Measurements from ENCODE around the gene CCL8. TPM values are rescaled to one million over a fixed set of nuclear protein-coding genes. Genes with fewer than 3 reads are reported as not detected.

Gene CCL8
- total RNA-seq, 1 donor from 2014 or later, result not detected

- TF ChIP-seq CTCF (IDR thresholded peaks at IDR 0.05; ENCODE audit: insufficient read depth, low read length, poor library complexity, severe bottlenecking), result no peak
- no peak for DNase-seq (ENCODE audit: low read depth)
- Histone ChIP-seq H3K4me3 (ENCODE audit: low read depth, low read length) (no peak within 1 kb of the TSS), H3K36me3 (ENCODE audit: control insufficient read depth, insufficient read depth, low read length) (no peaks in the 10 kb centered on the region), H3K27me3 (ENCODE audit: control insufficient read depth, insufficient read depth, low read length) (peaks cover 5% of the 10 kb centered on the region)
Measured at GRCh38 chr17:34363183-34363661, 44.0 kb downstream of the CCL8 start, which contains the start of gene CCL1. TSS of gene CCL1 (minus strand) at chr17:34363233. CDS start at chr17:34363161, 72 bp downstream.

GRCh38 chr17:34364751-34365150 lies 45.5 kb downstream of the CCL8 start:
- Histone ChIP-seq H3K36me3 (ENCODE audit: control insufficient read depth, insufficient read depth, low read length) (no peaks in the 10 kb centered on the region), H3K4me3 (ENCODE audit: low read depth, low read length) (no peak overlapping the region), H3K27me3 (ENCODE audit: control insufficient read depth, insufficient read depth, low read length) (peaks cover 5% of the 10 kb centered on the region)
- TF ChIP-seq CTCF (IDR thresholded peaks at IDR 0.05; ENCODE audit: insufficient read depth, low read length, poor library complexity, severe bottlenecking), result no peak
- DNase-seq (ENCODE audit: low read depth), result no peak

- DNase-seq (ENCODE audit: low read depth), result no peak
- no peak for TF ChIP-seq CTCF (IDR thresholded peaks at IDR 0.05; ENCODE audit: insufficient read depth, low read length, poor library complexity, severe bottlenecking)
- Histone ChIP-seq H3K27me3 (ENCODE audit: control insufficient read depth, insufficient read depth, low read length) (peaks cover 5% of the 10 kb centered on the region), H3K4me3 (ENCODE audit: low read depth, low read length) (no peak overlapping the region), H3K36me3 (ENCODE audit: control insufficient read depth, insufficient read depth, low read length) (no peaks in the 10 kb centered on the region)
Measured at GRCh38 chr17:34365340-34365739, 46.1 kb downstream of the CCL8 start.

GRCh38 chr17:34366010-34366409 lies 46.8 kb downstream of the CCL8 start:
- no peaks in the 10 kb centered on the region for H3K36me3 ChIP-seq (ENCODE audit: control insufficient read depth, insufficient read depth, low read length)
- DNase-seq (ENCODE audit: low read depth), result no peak
- TF ChIP-seq CTCF (IDR thresholded peaks at IDR 0.05; ENCODE audit: insufficient read depth, low read length, poor library complexity, severe bottlenecking), result no peak
- H3K27me3 ChIP-seq (ENCODE audit: control insufficient read depth, insufficient read depth, low read length), result peaks cover 5% of the 10 kb centered on the region
- H3K4me3 ChIP-seq (ENCODE audit: low read depth, low read length), result no peak overlapping the region

GRCh38 chr17:34366529-34367107 lies 47.4 kb downstream of the CCL8 start:
- DNase-seq (ENCODE audit: low read depth), result no peak
- Histone ChIP-seq H3K4me3 (ENCODE audit: low read depth, low read length) (no peak overlapping the region), H3K27me3 (ENCODE audit: control insufficient read depth, insufficient read depth, low read length) (peaks cover 5% of the 10 kb centered on the region), H3K36me3 (ENCODE audit: control insufficient read depth, insufficient read depth, low read length) (no peaks in the 10 kb centered on the region)
- no peak for TF ChIP-seq CTCF (IDR thresholded peaks at IDR 0.05; ENCODE audit: insufficient read depth, low read length, poor library complexity, severe bottlenecking)
